ENCODE measurements around the gene SYCN.
"Not testable (repeated sequence)": the region's sequence is repeated elsewhere in the genome, so short reads cannot be mapped to it uniquely, and the experiment has no call there.

Gene SYCN

DNA sequence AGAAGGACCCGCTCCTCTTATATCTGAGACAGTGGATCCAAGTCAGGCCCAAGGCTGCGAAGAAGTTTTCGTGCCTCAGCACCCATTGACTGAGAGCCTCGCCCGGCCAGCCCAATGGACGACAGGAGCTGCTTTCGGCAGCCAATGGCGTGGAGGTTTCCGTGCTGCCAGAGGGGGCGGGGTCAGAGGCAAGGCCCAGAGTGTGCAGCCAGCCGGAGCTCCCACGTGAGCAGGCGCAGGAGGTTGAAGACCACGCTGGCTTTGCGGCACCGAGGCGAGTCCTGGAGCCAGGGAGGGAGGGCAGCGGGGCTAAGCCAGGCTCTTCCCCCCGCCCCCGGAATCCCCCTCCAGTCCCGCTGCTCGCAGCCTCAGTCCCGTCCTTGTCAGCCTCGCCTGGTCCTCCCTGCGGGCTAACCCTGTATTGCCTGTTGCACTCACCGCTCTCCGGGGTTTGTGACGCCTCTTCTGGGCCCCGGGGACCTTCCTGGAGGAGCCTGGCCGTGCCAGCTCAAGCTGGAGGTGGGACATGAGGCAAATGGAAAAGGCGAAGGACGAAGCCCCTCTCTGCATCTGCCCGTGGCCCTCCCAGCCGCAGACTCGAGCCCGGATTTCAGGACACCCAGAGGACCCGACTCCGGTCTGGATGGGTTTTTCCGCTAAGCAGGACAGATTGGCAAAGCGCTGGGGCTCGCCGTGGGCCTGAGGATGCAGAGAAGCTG is 43.0 kb upstream of the SYCN start:
- Histone ChIP-seq H3K36me3 (no peaks in the 10 kb centered on the region), H3K9ac (no peak overlapping the region), H3K4me1 (peaks cover 0 to 49% (median 16%) of the 10 kb centered on the region in 10 experiments; a peak in 13 of 20 replicates), H3K4me3 (no peak overlapping the region), H3K4me2 (peak overlapping the region in 6 of 11 experiments; percentile 4 to 37 (median 31); a peak in 6 of 22 replicates), H3K9me3 (replicated peaks in 1 of 11) (peaks cover 0 to 14% (median 7%) of the 10 kb centered on the region in 11 experiments; a peak in 12 of 22 replicates), H3K27ac (no peak overlapping the region), H3K27me3 (no peaks in the 10 kb centered on the region), H4K20me1 (no peaks in the 10 kb centered on the region)
- TF ChIP-seq Cebpa-rat (IDR thresholded peaks at IDR 0.05), result no peak

DNA sequence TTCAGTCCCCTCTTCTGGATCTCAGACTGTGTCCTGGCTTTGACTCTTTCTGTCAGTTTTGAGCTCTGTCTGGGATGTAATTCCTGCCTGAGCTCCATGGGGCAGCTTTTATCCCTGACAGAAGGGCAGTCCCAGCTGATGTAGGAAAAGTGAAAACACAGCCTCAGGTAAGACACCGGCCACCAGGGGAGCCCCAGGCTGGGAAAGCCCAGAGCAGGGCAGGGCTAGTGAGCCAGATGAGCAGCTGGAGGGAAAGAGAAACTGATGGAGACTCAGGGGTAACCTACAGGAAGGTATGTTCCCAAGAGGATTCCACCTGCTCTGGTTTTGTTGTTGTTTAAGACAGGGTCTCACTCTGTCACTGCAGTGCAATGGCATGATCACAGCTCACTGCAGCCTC is 41.1 kb upstream of the SYCN start:
- peaks cover 0 to 30% (median 6%) of the 10 kb centered on the region in 10 experiments; a peak in 10 of 20 replicates for H3K4me1 ChIP-seq
- not testable (repeated sequence) for H3K27me3 ChIP-seq, H3K4me2 ChIP-seq, H4K20me1 ChIP-seq, H3K4me3 ChIP-seq, H3K36me3 ChIP-seq, H3K9ac ChIP-seq, H3K27ac ChIP-seq
- H3K9me3 ChIP-seq (replicated peaks in 1 of 11), result peaks cover 0 to 14% (median 7%) of the 10 kb centered on the region in 11 experiments; a peak in 12 of 22 replicates

DNA sequence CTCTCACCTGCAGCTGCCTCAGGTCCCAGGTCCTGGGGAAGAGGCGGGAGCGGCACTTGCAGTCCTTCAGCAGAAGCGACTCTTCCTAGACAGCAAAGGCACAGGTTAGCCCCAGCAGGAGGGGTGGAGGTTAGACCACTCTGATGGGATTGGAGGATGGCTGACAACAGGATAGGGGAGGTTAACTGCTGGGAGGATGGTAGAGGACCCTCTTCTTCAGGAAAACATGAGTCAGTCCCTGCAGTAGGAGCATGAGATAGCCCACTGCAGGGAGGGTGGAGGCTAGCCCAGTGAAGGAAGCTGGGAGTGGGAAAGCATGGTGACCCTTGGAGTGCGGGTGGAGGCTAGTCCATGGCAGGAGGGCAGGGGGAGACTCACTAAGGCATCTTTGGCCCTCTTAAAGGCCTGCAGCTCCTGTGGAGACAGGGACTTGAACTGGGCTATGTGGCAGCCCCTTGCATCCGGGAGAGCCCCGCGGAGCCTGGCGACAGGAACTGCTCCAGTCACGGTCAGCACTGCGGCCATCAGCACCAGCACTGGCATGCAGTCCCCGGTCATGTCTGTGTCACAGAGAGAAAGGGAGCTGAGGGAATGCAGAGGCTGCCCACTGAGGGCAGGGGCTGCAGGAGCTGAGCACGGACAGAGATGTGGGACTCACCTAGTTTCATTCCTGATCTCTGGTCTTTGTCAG is 40.5 kb upstream of the SYCN start, which contains the start of gene IFNL3:
Gene IFNL3, minus strand, starts transcription at position 597 of the 691 bp plus-strand sequence. Its CDS starts 39 bp downstream, at position 558.
- H3K9ac ChIP-seq, H3K4me2 ChIP-seq, H3K4me3 ChIP-seq, H3K27me3 ChIP-seq, H4K20me1 ChIP-seq, H3K27ac ChIP-seq, H3K36me3 ChIP-seq: not testable (repeated sequence)
- peaks cover 0 to 14% (median 7%) of the 10 kb centered on the region in 11 experiments; a peak in 12 of 22 replicates for H3K9me3 ChIP-seq (replicated peaks in 1 of 11)
- H3K4me1 ChIP-seq, result peaks cover 0 to 30% (median 6%) of the 10 kb centered on the region in 10 experiments; a peak in 11 of 20 replicates

DNA sequence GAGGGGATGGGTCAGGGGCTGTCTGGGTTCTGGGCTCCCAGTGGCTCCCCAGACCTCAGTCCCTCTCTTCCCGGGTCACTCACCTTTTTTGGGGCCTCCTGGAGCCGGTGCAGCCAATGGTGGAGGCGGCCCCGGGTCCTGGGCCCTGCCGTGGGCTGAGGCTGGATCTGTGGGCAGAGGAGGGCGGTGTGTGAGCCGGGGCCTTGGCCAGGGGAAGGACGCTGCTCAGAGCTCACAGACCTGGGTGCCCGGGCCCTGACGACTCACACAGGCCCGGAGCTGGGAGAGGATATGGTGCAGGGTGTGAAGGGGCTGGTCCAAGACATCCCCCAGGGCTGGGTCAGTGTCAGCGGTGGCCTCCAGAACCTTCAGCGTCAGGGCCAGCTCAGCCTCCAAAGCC is 39.7 kb upstream of the SYCN start:
- Histone ChIP-seq H3K9me3 (replicated peaks in 1 of 11) (peaks cover 0 to 14% (median 7%) of the 10 kb centered on the region in 11 experiments; a peak in 12 of 22 replicates), H3K4me1 (peaks cover 0 to 32% (median 11%) of the 10 kb centered on the region in 10 experiments; a peak in 10 of 20 replicates)
- H3K27ac ChIP-seq, H4K20me1 ChIP-seq, H3K9ac ChIP-seq, H3K4me3 ChIP-seq, H3K36me3 ChIP-seq, H3K4me2 ChIP-seq, H3K27me3 ChIP-seq: not testable (repeated sequence)

DNA sequence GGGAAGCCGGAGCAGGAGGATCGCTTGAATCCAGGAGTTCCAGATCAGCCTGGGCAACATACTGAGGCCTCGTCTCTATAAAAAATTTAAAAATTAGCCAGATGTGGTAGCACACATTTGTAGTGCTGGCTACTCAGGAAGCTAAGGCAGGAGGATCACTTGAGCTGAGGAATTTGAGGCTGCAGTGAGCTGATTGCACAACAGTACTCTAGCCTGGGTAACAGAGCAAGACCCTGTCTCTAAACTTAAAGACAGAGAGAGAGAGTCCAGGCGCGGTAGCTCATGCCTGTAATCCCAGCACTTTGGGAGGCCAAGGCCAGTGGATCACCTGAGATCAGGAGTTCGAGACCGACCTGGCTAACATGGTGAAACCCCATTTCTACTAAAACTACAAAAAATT is 36.4 kb upstream of the SYCN start:
- Histone ChIP-seq H3K4me1 (peaks cover 6 to 45% (median 24%) of the 10 kb centered on the region in 10 experiments), H3K27me3 (no peaks in the 10 kb centered on the region), H3K4me3 (no peak overlapping the region), H3K9ac (no peak overlapping the region), H3K27ac (no peak overlapping the region), H3K36me3 (no peaks in the 10 kb centered on the region), H4K20me1 (no peaks in the 10 kb centered on the region), H3K9me3 (replicated peaks in 1 of 11) (no peaks in the 10 kb centered on the region), H3K4me2 (peak overlapping the region in 2 of 11 experiments; percentile 3 to 5; a peak in 2 of 22 replicates)
- TF ChIP-seq Cebpa-rat (IDR thresholded peaks at IDR 0.05), result peak in 3 of 11 experiments; percentile 13 to 62 (median 45); a peak in 3 of 22 replicates

DNA sequence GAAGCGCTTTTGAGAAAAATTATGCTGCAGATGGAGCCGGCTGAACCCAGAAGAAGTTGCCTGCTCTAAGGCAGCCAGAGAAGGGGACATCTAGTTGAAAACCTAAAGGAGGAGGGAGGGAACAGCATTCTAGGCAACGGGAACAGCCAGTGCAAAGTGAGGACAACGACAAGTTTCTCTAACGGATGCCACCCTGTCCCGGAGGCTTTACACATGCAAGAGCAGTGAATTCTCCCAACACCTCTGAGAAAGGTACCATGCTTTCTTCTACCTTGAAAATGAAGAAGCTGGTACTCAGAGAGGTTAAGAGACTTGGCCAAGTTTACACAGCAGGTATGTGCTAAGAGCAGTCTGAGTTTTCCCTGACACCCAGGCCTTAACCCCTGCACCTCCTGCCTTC is 34.9 kb upstream of the SYCN start:
- H3K27me3 ChIP-seq, result no peaks in the 10 kb centered on the region
- no peak for TF ChIP-seq Cebpa-rat (IDR thresholded peaks at IDR 0.05)

DNA sequence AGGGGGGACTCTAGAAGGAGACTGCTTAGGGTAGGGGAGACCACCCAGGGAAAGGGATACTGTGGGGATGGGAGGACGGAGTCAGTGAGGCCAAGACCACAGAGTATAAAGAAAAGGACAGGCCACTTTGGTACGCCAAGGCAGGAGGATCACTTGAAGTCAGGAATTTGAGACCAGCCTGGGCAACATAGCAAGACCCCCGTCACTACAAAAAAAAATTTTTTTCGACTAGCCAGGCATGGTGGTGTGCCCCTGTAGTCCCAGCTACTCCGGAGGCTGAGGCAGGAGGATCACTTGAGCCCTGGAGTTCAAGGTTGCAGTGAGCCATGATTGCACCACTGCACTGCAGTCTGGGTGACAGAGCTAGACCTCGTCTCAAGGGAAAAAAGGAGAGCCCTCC is 34.1 kb upstream of the SYCN start:
- Histone ChIP-seq H3K9me3 (replicated peaks in 1 of 11) (no peaks in the 10 kb centered on the region), H4K20me1 (no peaks in the 10 kb centered on the region), H3K4me2 (peak overlapping the region; percentile 35 to 79 (median 66); a peak in 20 of 22 replicates), H3K27me3 (no peaks in the 10 kb centered on the region), H3K4me1 (peaks cover 6 to 42% (median 24%) of the 10 kb centered on the region in 10 experiments), H3K27ac (no peak overlapping the region), H3K9ac (0 out of 22 replicates have a peak overlapping the region, but pooled peaks of 1 of the 11 experiments have one; percentile 41), H3K4me3 (no peak overlapping the region), H3K36me3 (no peaks in the 10 kb centered on the region)
- no peak for TF ChIP-seq Cebpa-rat (IDR thresholded peaks at IDR 0.05)

More for the DNA sequence above, 34.9 kb upstream of the SYCN start:
- H3K4me3 ChIP-seq, result no peak overlapping the region
- no peak overlapping the region for H3K9ac ChIP-seq
- H3K4me1 ChIP-seq, result peaks cover 6 to 45% (median 24%) of the 10 kb centered on the region in 10 experiments
- no peaks in the 10 kb centered on the region for H4K20me1 ChIP-seq
- H3K27ac ChIP-seq, result no peak overlapping the region
- H3K36me3 ChIP-seq, result no peaks in the 10 kb centered on the region
- H3K4me2 ChIP-seq, result peak overlapping the region in 3 of 11 experiments; percentile 1 to 62 (median 48); a peak in 3 of 22 replicates
- H3K9me3 ChIP-seq (replicated peaks in 1 of 11), result no peaks in the 10 kb centered on the region

DNA sequence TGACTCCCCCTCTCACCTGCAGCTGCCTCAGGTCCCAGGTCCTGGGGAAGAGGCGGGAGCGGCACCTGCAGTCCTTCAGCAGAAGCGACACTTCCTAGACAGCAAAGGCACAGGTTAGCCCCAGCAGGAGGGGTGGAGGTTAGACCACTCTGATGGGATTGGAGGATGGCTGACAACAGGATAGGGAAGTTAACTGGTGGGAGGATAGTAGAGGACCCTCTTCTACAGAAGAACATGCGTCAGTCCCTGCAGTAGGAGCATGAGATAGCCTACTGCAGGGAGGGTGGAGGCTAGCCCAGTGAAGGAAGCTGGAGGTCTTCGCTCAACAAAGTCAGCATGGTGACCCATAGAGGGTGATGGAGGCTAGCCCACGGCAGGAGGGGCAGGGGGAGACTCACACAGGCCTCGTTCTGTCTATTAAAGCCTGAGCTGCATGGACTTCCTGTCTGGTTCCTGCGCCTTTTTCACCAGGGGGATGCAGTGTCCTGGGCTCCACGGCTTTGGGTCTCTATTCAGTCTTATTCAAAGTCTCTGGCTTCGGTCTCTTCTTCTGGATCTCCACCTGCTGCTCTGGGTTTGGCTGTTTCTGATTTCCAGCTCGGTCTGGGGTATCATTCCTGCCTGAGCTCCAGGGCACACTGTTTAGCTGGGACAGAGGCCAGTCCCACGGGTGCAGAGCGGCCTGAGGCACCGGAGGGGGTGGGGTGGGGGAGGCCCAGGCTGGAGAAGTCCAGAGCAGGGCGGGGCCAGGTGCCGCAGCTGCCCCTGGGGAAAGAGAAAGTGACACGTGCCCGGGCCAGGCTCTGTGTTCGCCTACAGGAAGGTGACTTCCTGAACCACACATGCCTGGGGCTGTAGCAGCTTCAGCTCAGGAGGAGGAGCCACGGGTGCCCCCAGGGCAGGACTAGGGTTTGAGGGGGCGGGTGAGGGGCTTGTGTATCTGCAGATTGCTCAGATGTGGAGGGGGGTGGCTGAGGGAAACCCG is 33.4 kb upstream of the SYCN start:
- peaks cover 6 to 40% (median 24%) of the 10 kb centered on the region in 10 experiments for H3K4me1 ChIP-seq
- peak overlapping the region; percentile 35 to 79 (median 66) for H3K4me2 ChIP-seq
- peak overlapping the region in 2 of 11 experiments; percentile 34 to 41; a peak in 4 of 22 replicates for H3K9ac ChIP-seq
- no peaks in the 10 kb centered on the region for H3K36me3 ChIP-seq
- H3K9me3 ChIP-seq (replicated peaks in 1 of 11), result no peaks in the 10 kb centered on the region
- 0 out of 20 replicates have a peak overlapping the region, but pooled peaks of 1 of the 10 experiments have one; percentile 4 for H3K4me3 ChIP-seq
- no peaks in the 10 kb centered on the region for H4K20me1 ChIP-seq
- no peaks in the 10 kb centered on the region for H3K27me3 ChIP-seq
- H3K27ac ChIP-seq, result peak overlapping the region in 2 of 11 experiments; percentile 10 to 33; a peak in 1 of 22 replicates
- TF ChIP-seq Cebpa-rat (IDR thresholded peaks at IDR 0.05), result no peak

Data from BLaER1 treated with 17β-estradiol and CSF1 and Interleukin-3, amounts not matched to agents 10 nM and 100 nM (cell line).